ENCODE results near the gene GDPD4.

DNA sequence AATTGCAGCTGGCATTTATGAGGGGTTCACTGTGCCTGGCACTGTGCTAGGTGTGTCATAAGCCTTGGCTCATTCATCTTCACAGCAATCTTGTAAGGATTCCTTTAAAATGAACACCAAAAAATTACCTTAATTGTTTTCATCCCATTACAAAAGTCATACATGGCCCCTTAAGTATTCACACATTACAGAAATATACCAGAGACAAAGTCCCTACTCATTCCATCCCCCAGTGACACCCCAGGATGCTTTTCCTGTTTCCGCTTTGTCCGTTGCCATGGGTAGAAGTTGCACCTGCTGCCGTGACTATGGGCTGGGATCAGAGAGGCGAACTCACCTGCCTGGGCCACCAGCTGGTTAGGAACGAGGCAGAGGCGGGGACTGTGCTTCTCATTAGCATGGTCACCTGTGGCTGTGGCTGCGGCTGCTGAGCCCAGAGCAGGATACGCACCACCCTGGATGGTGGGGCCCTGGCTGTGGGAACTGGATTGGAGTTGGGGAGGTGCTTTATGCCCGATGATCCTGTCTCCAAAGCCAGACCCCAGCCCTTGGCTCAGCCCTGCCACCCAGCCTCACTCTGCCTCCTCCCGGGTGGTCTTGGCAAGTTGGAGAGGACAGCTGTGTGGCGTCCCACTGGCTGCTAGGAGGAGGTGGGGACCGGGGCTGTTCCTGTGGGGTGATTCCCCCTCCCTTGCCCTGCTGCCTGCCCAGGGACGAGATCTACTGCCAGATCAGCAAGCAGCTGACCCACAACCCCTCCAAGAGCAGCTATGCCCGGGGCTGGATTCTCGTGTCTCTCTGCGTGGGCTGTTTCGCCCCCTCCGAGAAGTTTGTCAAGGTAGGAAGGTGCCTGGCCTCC, 112.6 kb downstream of the GDPD4 start:
- TF ChIP-seq, protein P1, sequence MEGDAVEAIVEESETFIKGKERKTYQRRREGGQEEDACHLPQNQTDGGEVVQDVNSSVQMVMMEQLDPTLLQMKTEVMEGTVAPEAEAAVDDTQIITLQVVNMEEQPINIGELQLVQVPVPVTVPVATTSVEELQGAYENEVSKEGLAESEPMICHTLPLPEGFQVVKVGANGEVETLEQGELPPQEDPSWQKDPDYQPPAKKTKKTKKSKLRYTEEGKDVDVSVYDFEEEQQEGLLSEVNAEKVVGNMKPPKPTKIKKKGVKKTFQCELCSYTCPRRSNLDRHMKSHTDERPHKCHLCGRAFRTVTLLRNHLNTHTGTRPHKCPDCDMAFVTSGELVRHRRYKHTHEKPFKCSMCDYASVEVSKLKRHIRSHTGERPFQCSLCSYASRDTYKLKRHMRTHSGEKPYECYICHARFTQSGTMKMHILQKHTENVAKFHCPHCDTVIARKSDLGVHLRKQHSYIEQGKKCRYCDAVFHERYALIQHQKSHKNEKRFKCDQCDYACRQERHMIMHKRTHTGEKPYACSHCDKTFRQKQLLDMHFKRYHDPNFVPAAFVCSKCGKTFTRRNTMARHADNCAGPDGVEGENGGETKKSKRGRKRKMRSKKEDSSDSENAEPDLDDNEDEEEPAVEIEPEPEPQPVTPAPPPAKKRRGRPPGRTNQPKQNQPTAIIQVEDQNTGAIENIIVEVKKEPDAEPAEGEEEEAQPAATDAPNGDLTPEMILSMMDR (IDR thresholded peaks at IDR 0.05) = no peak
- TF ChIP-seq POLR2A (IDR thresholded peaks at IDR 0.05) = no peak

Data from esophagus squamous epithelium (tissue), 4 donors.